GM12878 (cell line): ENCODE data around the gene KCNG3.

Experiments
- LARP7 ChIP-seq: fragments of 450-650 bp; IDR thresholded peaks from 2 replicates; pipeline ENCODE4 v1.6.1; 2017; ENCODE audit warnings: mild to moderate bottlenecking
- POLR2AphosphoS5 ChIP-seq: IDR thresholded peaks from 2 replicates; pipeline ENCODE4 v1.6.1; 2011; ENCODE audit warnings: mild to moderate bottlenecking, low read length, inconsistent platforms

DNA sequence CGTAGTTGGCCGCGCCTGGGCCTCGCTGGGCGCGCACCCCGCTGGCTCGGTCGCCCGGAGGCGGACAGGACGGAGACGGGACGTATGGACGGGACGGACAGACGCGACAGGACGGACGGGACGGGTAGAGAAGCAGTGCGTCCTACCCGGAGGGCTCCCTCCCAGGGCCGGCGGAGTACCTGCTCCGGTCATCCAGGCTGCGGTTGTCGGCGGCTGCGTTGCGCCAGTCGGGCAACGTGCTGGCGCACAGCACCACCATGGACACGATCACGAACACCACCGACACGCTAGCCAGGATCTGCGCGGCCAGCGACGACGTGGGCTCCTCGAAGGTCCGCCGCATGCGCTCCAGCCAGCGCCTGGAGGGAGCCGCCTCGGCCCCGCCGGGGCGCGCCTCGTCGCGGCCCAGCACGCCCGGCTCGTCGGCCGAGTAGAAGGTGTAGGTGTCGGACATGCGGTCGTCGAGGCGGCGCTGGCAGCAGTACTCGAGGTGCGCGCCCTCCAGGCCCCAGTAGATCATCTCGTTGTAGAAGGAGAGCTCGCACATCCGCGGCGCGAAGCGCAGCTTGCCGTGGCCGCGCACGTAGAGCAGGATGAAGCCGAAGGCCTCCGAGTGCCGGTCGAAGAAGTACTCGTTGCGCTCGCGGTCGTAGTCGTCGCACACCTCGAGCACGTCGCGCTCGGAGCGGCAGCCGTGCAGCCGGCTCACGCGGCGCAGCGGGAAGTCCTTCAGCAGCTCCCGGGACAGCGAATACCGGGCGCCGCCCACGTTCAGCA, 903 bp downstream of the KCNG3 start:
- no peak for TF ChIP-seq POLR2AphosphoS5
- TF ChIP-seq LARP7: no peak
